ENCODE results near the gene FAM151A.

Gene FAM151A

DNA sequence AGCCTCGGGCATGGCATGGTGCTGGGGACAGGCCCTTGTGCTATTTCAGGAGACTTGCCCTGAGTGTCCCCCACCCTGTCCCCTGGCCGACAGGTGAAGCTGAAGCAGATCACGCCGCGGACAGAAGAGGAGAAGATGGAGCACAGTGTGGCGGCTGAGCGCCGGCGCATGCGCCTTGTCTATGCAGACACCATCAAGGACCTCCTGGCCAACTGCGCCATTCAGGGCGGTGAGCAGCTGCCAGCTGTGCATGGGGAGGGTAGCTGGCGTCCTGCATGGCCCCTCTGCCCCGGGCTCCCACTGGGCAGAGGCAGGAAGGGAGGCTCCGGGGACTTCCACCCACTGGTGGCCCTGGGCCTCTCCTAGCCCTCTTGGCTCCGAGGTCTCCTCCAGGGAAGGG lies 28.9 kb downstream of the FAM151A start:
- no peak for DNase-seq (ENCODE audit: low read depth)

DNA sequence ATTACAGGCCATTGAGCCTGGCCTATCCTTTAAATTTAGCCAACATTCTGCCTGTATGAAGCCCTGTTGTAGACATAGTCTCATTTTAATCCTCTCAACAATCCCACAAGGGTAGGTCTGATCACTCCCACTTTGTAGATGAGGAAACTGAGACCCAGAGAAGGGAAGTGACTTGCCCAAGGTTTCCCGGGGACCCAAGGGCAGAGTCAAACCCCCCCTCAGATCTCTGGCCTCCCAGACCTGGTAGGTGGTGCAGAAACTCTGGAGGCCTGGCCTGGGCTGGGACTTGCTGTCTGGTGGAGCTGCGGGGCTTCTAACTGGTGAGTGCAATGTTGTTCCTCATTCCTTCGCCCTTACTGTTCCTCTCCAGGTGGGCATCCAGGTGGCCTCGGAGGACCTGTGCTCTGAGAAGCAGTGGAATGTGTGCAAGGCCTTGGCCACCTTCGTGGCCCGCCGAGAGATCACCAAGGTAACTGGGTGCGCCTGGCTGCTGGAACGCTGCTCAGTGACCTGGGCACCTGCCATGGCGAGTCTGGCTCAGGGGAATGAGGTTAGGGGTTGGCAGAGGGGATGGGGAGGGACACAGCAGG lies 29.7 kb downstream of the FAM151A start:
- no peak for DNase-seq (ENCODE audit: low read depth)
- H3K4me3 ChIP-seq (ENCODE audit: low read length): no peak overlapping the region

More for the DNA sequence above, 28.9 kb downstream of the FAM151A start:
- H3K4me3 ChIP-seq (ENCODE audit: low read length): no peak overlapping the region
- TF ChIP-seq, protein P1, sequence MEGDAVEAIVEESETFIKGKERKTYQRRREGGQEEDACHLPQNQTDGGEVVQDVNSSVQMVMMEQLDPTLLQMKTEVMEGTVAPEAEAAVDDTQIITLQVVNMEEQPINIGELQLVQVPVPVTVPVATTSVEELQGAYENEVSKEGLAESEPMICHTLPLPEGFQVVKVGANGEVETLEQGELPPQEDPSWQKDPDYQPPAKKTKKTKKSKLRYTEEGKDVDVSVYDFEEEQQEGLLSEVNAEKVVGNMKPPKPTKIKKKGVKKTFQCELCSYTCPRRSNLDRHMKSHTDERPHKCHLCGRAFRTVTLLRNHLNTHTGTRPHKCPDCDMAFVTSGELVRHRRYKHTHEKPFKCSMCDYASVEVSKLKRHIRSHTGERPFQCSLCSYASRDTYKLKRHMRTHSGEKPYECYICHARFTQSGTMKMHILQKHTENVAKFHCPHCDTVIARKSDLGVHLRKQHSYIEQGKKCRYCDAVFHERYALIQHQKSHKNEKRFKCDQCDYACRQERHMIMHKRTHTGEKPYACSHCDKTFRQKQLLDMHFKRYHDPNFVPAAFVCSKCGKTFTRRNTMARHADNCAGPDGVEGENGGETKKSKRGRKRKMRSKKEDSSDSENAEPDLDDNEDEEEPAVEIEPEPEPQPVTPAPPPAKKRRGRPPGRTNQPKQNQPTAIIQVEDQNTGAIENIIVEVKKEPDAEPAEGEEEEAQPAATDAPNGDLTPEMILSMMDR (conservative IDR thresholded peaks at IDR 0.05; ENCODE audit: low read depth, low read length): no peak

DNA sequence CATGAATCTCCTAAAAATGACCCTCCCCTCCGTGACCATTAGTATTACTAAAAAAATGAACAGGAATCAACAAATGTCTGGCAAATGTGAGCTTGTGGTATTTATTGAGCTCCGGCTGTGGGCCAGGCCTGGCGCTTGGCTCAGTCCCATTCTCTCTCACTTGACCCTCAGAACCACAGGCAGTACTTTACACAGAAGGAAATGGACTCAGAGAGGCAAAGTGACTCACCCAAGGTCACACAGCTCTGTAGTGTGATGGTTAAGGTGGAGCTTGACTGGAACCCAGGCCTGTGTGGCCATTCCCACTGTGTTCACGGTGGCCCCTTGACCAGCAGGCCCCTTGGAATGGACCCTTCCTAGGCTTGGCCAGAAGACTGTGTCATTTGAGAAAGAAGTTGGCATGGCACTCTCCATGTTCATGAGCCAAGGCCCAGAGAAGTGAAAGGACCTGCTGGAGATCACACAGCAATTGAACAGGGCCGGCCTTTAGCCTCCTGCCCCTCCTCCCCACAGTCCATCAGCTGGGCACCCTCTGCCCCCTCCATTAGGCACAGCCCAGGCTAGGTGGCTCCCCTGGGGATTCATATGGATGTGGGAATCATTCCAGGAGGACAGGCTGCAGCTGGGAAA lies 32.1 kb downstream of the FAM151A start:
- no peak overlapping the region for H3K4me3 ChIP-seq (ENCODE audit: low read length)
- TF ChIP-seq, protein P1 (conservative IDR thresholded peaks at IDR 0.05; ENCODE audit: low read depth, low read length): no peak
- no peak for DNase-seq (ENCODE audit: low read depth)

More for the DNA sequence above, 29.7 kb downstream of the FAM151A start:
- TF ChIP-seq, protein P1 (conservative IDR thresholded peaks at IDR 0.05; ENCODE audit: low read depth, low read length): no peak

DNA sequence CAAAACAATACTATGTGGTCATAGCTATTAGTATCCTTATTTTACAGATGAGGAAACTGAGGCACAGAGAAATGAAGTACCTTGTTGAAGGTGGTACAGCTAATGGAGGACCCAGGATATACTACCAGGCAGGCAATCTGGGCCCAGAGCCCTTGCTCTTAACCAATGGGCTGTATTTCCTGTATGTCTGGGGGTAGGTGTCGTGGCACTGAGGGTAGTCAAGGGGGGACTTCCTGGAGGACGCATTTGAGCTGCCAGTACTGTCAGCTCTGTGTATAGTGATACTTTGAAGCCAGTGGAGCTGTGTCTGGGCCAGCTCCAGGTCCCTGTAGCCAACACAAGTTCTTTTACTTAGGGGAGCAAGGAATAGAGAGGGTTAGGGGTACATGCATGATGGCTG lies 34.9 kb downstream of the FAM151A start:
- H3K4me3 ChIP-seq (ENCODE audit: low read length): no peak overlapping the region
- TF ChIP-seq, protein P1 (conservative IDR thresholded peaks at IDR 0.05; ENCODE audit: low read depth, low read length): no peak
- no peak for DNase-seq (ENCODE audit: low read depth)

DNA sequence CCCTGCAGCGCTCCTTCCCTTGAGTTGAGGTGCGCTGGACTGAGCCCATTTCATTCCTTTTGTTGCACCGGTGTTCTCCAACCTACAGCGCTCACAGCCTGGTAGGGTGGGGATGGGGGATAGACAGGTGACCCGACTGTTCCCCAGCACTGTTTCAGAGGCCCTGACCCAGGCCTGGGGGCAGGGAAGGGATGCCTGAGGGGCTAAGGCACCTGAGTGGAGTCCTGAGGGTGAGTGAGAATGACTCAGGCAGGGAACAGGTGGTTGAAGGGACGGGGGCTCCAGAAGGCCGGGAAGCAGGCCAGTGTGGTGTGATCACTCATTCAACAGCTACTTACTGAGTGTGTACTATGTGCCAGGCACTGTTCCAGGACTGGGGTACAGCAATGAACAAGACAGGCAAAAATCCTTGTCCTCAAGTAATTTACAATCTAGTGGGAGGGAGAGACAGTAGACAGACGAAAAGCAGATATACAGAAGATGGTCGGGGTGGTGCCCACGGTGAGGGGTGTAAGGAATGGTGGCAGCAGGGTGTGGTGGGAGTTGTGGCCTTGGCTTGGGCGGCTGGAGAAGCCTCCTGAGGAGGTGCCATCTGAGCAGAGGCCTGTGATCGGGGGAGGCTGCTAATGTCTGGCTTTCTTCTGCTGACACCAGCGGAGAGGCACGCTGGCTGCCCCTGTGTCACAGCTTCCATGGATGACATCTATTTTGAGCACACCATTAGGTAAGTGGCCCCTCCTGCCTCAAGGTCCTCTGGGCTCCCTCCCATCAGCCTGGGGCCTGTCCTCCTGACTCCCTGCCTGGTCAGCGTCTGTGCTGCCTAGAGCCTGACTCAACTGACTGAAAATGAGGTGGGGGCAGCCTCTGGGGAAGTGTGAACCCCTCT lies 37.9 kb downstream of the FAM151A start:
- H3K4me3 ChIP-seq (ENCODE audit: low read length): no peak overlapping the region
- TF ChIP-seq, protein P1 (conservative IDR thresholded peaks at IDR 0.05; ENCODE audit: low read depth, low read length): no peak
- DNase-seq (ENCODE audit: low read depth): no peak

DNA sequence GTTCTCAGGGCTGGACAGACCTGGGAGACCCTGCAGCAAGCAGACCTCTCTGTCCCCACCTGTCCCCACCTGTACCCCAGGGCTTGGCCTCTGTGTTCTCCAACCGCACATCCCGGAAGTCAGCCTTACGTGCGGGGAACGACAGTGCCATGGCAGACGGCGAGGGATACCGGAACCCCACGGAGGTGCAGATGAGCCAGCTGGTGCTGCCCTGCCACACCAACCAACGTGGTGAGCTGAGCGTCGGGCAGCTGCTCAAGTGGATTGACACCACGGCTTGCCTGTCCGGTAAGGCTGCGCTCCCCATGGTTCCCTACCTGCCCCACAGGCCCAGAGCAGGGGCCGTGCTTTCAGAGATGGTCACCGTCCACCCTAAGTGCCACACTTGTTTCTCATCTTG lies 38.8 kb downstream of the FAM151A start:
- no peak overlapping the region for H3K4me3 ChIP-seq (ENCODE audit: low read length)
- TF ChIP-seq, protein P1 (conservative IDR thresholded peaks at IDR 0.05; ENCODE audit: low read depth, low read length): no peak
- DNase-seq (ENCODE audit: low read depth): no peak

Data from retinal pigment epithelial cell (primary cell).